H1 (cell line): ENCODE data around the gene SMIM34.
"Not testable (repeated sequence)": the region's sequence is repeated elsewhere in the genome, so short reads cannot be mapped to it uniquely, and the experiment has no call there.

Experiments
- BACH1 ChIP-seq: IDR thresholded peaks from 2 replicates; pipeline ENCODE4 v1.6.1; 2012; ENCODE audit warnings: low read length, improper control_type of control experiment
- CBX8 ChIP-seq: fragments of 300-800, 300-1000 bp; sonication (generic); IDR thresholded peaks from 2 replicates; pipeline ENCODE4 v1.7.1; 2016; ENCODE audit warnings: low read depth, low read length, borderline replicate concordance
- CTCF ChIP-seq, 3 experiments: IDR thresholded peaks; 1 replicate in 2 of 3; 2 replicates in 1 of 3; pipeline versions ENCODE4 v1.5.1 to v1.6.1; 2011; ENCODE audit warnings: low read length in 3 of 3, mild to moderate bottlenecking in 3 of 3, inconsistent platforms in 2 of 3, low read depth in 1 of 3, moderate library complexity in 1 of 3; ENCODE audit not compliant: insufficient read depth in 1 of 3; ENCODE audit errors: control extremely low read depth in 1 of 3
- EP300 ChIP-seq, 2 experiments: IDR thresholded peaks; 1 replicate in 1 of 2; 2 replicates in 1 of 2; pipeline ENCODE4 v1.6.1; 2011 to 2012; ENCODE audit warnings: low read depth in 2 of 2, low read length in 2 of 2, mild to moderate bottlenecking in 2 of 2, borderline replicate concordance in 1 of 2, inconsistent platforms in 1 of 2, moderate library complexity in 1 of 2
- JUN ChIP-seq: IDR thresholded peaks from 2 replicates; pipeline ENCODE4 v1.6.1; 2011; ENCODE audit warnings: low read depth, mild to moderate bottlenecking, improper control_type of control experiment, low read length
- MAX ChIP-seq: IDR thresholded peaks from 2 replicates; pipeline ENCODE4 v1.6.1; 2012; ENCODE audit warnings: inconsistent platforms
- POLR2A ChIP-seq, 2 experiments: IDR thresholded peaks; 1 replicate in 1 of 2; 2 replicates in 1 of 2; pipeline ENCODE4 v1.6.1; 2011; ENCODE audit warnings: low read depth in 2 of 2, low read length in 2 of 2, mild to moderate bottlenecking in 2 of 2; ENCODE audit errors: control extremely low read depth in 1 of 2
- RAD21 ChIP-seq, 2 experiments: IDR thresholded peaks in 1 of 2; conservative IDR thresholded peaks in 1 of 2; 2 replicates each; pipeline ENCODE4 v1.6.1; 2011; ENCODE audit warnings: low read depth in 2 of 2, low read length in 2 of 2, improper control_type of control experiment in 1 of 2, inconsistent platforms in 1 of 2, mild to moderate bottlenecking in 1 of 2, moderate library complexity in 1 of 2
- SRF ChIP-seq: IDR thresholded peaks from 2 replicates; pipeline ENCODE4 v1.6.1; 2011; ENCODE audit warnings: mild to moderate bottlenecking, low read depth, low read length, moderate library complexity

GRCh38 chr21:34428441-34428840, 4.7 kb upstream of the SMIM34 start:
- TF ChIP-seq SRF; JUN; CTCF (IDR thresholded peaks at IDR 0.05; ENCODE audit: control extremely low read depth in 1 of 3, insufficient read depth in 1 of 3, low read depth in 1 of 3, low read length in 3 of 3); BACH1; CBX8; MAX; RAD21 (IDR thresholded peaks at IDR 0.05 in 1 of 2, conservative IDR thresholded peaks at IDR 0.05 in 1 of 2; ENCODE audit: low read depth in 2 of 2, low read length in 2 of 2); EP300 (IDR thresholded peaks at IDR 0.05; ENCODE audit: borderline replicate concordance in 1 of 2, low read depth in 2 of 2, low read length in 2 of 2); POLR2A (IDR thresholded peaks at IDR 0.05; ENCODE audit: control extremely low read depth in 1 of 2, low read depth in 2 of 2, low read length in 2 of 2): not testable (repeated sequence)
